Uterus (tissue), 2 donors: ENCODE results near the gene FAM110A.

Experiments used
- POLR2A ChIP-seq, 2 donors: fragments of 450-650 bp; IDR thresholded peaks; one replicate each; pipeline ENCODE4 v1.6.1; 2016; ENCODE audit warnings: antibody characterized with exemption in 2 of 2, mild to moderate bottlenecking in 1 of 2, moderate library complexity in 1 of 2
- TF ChIP-seq, protein P1 (sequence below), 4 experiments: fragments of 200-600 bp in 2 of 4; fragments of 450-650 bp in 2 of 4; sonication (generic) in 2 of 4; IDR thresholded peaks; one replicate each; pipeline ENCODE4 v1.5.1; 2016 to 2019; ENCODE audit warnings: antibody characterized with exemption in 4 of 4, mild to moderate bottlenecking in 2 of 4, moderate library complexity in 1 of 4

DNA sequence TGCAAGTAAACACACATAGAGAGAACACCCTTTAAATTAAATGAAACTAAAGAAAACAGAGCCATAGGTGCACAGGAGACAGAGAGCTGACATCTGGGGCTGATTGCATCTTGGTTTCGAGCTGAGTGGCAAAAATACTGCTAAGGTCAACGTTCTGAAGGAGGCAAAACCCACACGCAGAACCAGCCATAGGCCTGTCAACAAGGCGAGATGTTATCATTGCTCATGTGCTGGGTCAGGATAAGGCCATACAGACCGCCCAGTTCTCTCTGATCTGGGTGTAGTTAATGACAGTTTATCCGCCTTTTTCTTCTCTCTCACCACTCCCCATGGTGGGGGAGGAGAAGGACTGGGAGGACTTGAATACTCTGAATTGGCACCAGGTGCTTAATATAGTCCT lies 4.5 kb upstream of the FAM110A start:
- TF ChIP-seq, protein P1, sequence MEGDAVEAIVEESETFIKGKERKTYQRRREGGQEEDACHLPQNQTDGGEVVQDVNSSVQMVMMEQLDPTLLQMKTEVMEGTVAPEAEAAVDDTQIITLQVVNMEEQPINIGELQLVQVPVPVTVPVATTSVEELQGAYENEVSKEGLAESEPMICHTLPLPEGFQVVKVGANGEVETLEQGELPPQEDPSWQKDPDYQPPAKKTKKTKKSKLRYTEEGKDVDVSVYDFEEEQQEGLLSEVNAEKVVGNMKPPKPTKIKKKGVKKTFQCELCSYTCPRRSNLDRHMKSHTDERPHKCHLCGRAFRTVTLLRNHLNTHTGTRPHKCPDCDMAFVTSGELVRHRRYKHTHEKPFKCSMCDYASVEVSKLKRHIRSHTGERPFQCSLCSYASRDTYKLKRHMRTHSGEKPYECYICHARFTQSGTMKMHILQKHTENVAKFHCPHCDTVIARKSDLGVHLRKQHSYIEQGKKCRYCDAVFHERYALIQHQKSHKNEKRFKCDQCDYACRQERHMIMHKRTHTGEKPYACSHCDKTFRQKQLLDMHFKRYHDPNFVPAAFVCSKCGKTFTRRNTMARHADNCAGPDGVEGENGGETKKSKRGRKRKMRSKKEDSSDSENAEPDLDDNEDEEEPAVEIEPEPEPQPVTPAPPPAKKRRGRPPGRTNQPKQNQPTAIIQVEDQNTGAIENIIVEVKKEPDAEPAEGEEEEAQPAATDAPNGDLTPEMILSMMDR (IDR thresholded peaks at IDR 0.05): no peak
- no peak for TF ChIP-seq POLR2A (IDR thresholded peaks at IDR 0.05)
